ENCODE results near the gene DZIP1L. TPM values are rescaled to one million over a fixed set of nuclear protein-coding genes. Genes with fewer than 3 reads are reported as not detected.

Gene DZIP1L
- total RNA-seq, 1 experiment from 2014 or later = 10.4 TPM

DNA sequence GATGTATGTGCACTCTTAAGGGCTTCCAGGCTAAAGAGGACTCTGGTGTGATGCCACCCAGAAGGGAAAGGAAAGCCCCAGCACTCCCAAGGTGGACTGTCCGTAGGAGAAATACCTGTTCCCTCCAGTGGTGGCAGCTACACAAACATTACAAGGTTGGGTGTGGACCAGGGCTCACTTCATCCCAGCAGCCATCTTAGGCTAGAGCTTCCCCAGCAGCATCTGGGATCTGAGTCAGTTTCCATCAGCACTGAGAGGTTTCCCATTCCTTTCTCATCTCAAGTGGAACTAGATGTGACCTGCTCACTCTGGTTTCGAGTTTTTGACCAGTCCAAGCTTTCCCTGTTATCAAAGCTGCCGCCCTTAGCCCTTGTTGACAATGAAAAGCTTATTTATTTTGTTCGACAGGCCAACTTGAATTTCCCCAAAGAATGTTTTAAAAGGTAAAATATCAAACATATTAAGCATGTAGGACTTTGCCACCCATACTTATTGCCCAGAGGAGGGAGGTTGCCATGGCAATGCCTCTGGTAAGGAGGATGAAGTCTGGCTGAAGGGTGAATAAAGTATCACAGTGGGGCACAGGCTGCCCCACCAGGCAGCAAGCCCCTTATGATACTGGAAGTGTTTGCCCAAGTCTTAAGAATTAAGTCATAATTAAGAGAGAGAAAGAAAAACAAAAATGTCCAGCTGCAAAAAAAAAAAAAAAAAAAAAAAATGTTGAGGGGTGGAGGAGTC, 76.5 kb downstream of the DZIP1L start:
- H3K4me1 ChIP-seq (ENCODE audit: insufficient read depth, low read length) = no peaks in the 10 kb centered on the region
- no peak overlapping the region for H2BK15ac ChIP-seq (ENCODE audit: low read depth, low read length)
- no peak overlapping the region for H2BK120ac ChIP-seq (ENCODE audit: low read depth, low read length, poor library complexity, severe bottlenecking)
- no peak overlapping the region for H3K9ac ChIP-seq (ENCODE audit: extremely low read depth, insufficient read length, low read length)
- no peaks in the 10 kb centered on the region for H3K79me1 ChIP-seq (ENCODE audit: insufficient read depth, low read depth, low read length, poor library complexity, severe bottlenecking)
- H3K14ac ChIP-seq (ENCODE audit: insufficient read depth, low read length) = no peak overlapping the region
- Mint-ChIP-seq H3K4me3 (no peak overlapping the region), H3K27me3 (ENCODE audit: low read depth) (no peaks in the 10 kb centered on the region), H3K27ac (no peak overlapping the region; a peak in 1 of 7 replicates), H3K9me3 (no peaks in the 10 kb centered on the region), H3K36me3 (ENCODE audit: insufficient read depth in 1 of 3, low read depth in 3 of 3) (no peaks in the 10 kb centered on the region), H3K4me1 (peaks cover 0 to 2% of the 10 kb centered on the region in 2 experiments; a peak in 1 of 4 replicates)
- H3K23me2 ChIP-seq (ENCODE audit: insufficient read length, low read depth, low read length, poor library complexity, severe bottlenecking) = no peaks in the 10 kb centered on the region
- no peak for DNase-seq
- H3K79me2 ChIP-seq (ENCODE audit: insufficient read depth, low read length) = no peaks in the 10 kb centered on the region
- H3K4me2 ChIP-seq (ENCODE audit: insufficient read depth, insufficient read length, low read length) = no peak overlapping the region
- no peaks in the 10 kb centered on the region for H3K27me3 ChIP-seq (ENCODE audit: insufficient read depth, low read length)
- no peak overlapping the region for H2AFZ ChIP-seq (ENCODE audit: low read length)
- H2BK12ac ChIP-seq (ENCODE audit: insufficient read length, low read depth, low read length) = no peak overlapping the region
- H4K8ac ChIP-seq (replicated peaks; ENCODE audit: insufficient read length, low read depth, low read length) = no peak overlapping the region
- whole genome bisulfite sequencing (ENCODE audit: extremely low coverage, insufficient read length, low lambda C conversion rate) = no CpG with 5 or more reads among the region's 4 CpGs
- H3K18ac ChIP-seq (ENCODE audit: insufficient read length, low read depth, low read length) = no peak overlapping the region
- no peak overlapping the region for H2AK5ac ChIP-seq (ENCODE audit: insufficient read length, low read length)
- no peaks in the 10 kb centered on the region for H3K9me3 ChIP-seq (ENCODE audit: control insufficient read depth, low read depth, low read length)
- H3K56ac ChIP-seq (ENCODE audit: insufficient read length, low read depth, low read length) = no peak overlapping the region
- H3K23ac ChIP-seq (ENCODE audit: insufficient read length, low read depth, low read length) = no peak overlapping the region
- no peak overlapping the region for H4K5ac ChIP-seq (ENCODE audit: insufficient read length, low read depth, low read length)
- TF ChIP-seq, protein P1, sequence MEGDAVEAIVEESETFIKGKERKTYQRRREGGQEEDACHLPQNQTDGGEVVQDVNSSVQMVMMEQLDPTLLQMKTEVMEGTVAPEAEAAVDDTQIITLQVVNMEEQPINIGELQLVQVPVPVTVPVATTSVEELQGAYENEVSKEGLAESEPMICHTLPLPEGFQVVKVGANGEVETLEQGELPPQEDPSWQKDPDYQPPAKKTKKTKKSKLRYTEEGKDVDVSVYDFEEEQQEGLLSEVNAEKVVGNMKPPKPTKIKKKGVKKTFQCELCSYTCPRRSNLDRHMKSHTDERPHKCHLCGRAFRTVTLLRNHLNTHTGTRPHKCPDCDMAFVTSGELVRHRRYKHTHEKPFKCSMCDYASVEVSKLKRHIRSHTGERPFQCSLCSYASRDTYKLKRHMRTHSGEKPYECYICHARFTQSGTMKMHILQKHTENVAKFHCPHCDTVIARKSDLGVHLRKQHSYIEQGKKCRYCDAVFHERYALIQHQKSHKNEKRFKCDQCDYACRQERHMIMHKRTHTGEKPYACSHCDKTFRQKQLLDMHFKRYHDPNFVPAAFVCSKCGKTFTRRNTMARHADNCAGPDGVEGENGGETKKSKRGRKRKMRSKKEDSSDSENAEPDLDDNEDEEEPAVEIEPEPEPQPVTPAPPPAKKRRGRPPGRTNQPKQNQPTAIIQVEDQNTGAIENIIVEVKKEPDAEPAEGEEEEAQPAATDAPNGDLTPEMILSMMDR (conservative IDR thresholded peaks at IDR 0.05) = no peak
- no peak overlapping the region for H3K4ac ChIP-seq (ENCODE audit: low read depth, low read length)
- H4K91ac ChIP-seq (ENCODE audit: insufficient read length, low read depth, low read length) = no peak overlapping the region
- no peak overlapping the region for H2BK20ac ChIP-seq (ENCODE audit: low read depth, low read length, poor library complexity, severe bottlenecking)
- H3T11ph ChIP-seq (ENCODE audit: low read length) = no peak overlapping the region
- no peak overlapping the region for H2BK5ac ChIP-seq (ENCODE audit: insufficient read length, low read length)
- H4K20me1 ChIP-seq (ENCODE audit: control insufficient read depth, insufficient read depth, insufficient read length) = no peaks in the 10 kb centered on the region
- no peak overlapping the region for H3K27ac ChIP-seq (ENCODE audit: insufficient read length, low read depth, low read length)
